Measurements from ENCODE around the gene CSE1L.

DNA sequence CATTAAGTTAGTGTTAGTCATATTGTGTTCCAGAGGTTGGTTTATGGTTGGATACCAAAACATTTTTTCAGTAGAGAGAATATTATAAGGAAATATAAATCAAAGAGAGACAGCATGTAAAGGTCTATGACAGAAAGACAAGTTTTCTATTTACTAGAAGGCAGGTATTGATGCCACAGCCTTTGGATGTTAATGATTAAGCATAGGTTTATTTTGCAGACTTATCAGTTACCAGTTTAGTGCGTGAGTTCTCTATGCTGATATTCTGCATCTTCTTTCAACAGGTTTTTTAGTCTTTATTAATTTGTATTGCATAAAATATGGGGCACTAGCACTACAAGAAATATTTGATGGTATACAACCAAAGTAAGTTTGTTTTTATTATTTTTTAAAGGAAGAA lies 45.6 kb downstream of the CSE1L start:
- TF ChIP-seq, protein P1, sequence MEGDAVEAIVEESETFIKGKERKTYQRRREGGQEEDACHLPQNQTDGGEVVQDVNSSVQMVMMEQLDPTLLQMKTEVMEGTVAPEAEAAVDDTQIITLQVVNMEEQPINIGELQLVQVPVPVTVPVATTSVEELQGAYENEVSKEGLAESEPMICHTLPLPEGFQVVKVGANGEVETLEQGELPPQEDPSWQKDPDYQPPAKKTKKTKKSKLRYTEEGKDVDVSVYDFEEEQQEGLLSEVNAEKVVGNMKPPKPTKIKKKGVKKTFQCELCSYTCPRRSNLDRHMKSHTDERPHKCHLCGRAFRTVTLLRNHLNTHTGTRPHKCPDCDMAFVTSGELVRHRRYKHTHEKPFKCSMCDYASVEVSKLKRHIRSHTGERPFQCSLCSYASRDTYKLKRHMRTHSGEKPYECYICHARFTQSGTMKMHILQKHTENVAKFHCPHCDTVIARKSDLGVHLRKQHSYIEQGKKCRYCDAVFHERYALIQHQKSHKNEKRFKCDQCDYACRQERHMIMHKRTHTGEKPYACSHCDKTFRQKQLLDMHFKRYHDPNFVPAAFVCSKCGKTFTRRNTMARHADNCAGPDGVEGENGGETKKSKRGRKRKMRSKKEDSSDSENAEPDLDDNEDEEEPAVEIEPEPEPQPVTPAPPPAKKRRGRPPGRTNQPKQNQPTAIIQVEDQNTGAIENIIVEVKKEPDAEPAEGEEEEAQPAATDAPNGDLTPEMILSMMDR (IDR thresholded peaks at IDR 0.05) = no peak
- no peak for TF ChIP-seq POLR2A (IDR thresholded peaks at IDR 0.05)
